HepG2 (cell line): ENCODE data around the gene GARS1. TPM values are rescaled to one million over a fixed set of nuclear protein-coding genes. Genes with fewer than 3 reads are reported as not detected.

Source experiments
- ATAC-seq: fragments of 200-7000 bp; cut with Tn5 transposase; 3 replicates; pipeline ENCODE4 v1.9.1; 2020; ENCODE audit warnings: mild to moderate bottlenecking, moderate library complexity
- BruUV-seq: library from RNA; stranded (reverse); fragments of 400-500 nt; replicated peaks from 2 replicates; lab custom pipeline; 2021; lab: Mats Ljungman, UMichigan
- CTCF ChIA-PET: fragments of 300-600 bp; formaldehyde crosslinking; extraction: SDS; loops from one replicate; lab custom pipeline; 2021; ENCODE audit warnings: low total read pairs, inconsistent platforms, low intra/inter-chr PET ratio; lab: Yijun Ruan, JAX
- POLR2A ChIA-PET: fragments of 350-600 bp; sonication (Branson Sonifier 250); formaldehyde crosslinking; loops from one replicate; lab custom pipeline; 2020; ENCODE audit warnings: antibody characterized with exemption, inconsistent platforms; lab: Yijun Ruan, JAX
- DNase-seq: peaks from one replicate; pipeline ENCODE4 v3.0.0-alpha.2; 2015; ENCODE audit warnings: low spot score
- FAIRE-seq: peaks from 3 replicates; lab custom pipeline; 2011; peaks lifted over from hg19 to GRCh38; lab: Jason Lieb, UNC
- H2AFZ ChIP-seq: one replicate; pipeline ENCODE4 v1.6.1; 2011; ENCODE audit warnings: low read length, inconsistent platforms
- H3K27ac ChIP-seq: fragments of 300-600 bp; 3 replicates; pipeline ENCODE4 v1.8.0; 2011; ENCODE audit warnings: mixed run types, mild to moderate bottlenecking, mixed read lengths, low read length, inconsistent platforms; ENCODE audit not compliant: insufficient read depth; ENCODE audit errors: extremely low read length
- H3K27me3 ChIP-seq, 2 experiments: fragments of 200-600 bp in 1 of 2; 2 replicates in 1 of 2; 3 replicates in 1 of 2; pipeline versions ENCODE4 v1.6.0 to v1.8.0; 2011; ENCODE audit warnings: low read length in 2 of 2, mild to moderate bottlenecking in 2 of 2, moderate library complexity in 2 of 2, inconsistent platforms in 1 of 2; ENCODE audit not compliant: insufficient read depth in 2 of 2, control insufficient read depth in 1 of 2
- H3K36me3 ChIP-seq, 2 experiments: fragments of 200-600 bp in 1 of 2; replicated peaks in 1 of 2; 2 replicates in 1 of 2; 3 replicates in 1 of 2; pipeline versions ENCODE4 v1.5.1 to v1.8.0; 2011; ENCODE audit warnings: low read length in 2 of 2, inconsistent platforms in 1 of 2; ENCODE audit not compliant: insufficient read depth in 2 of 2, control insufficient read depth in 1 of 2
- H3K4me1 ChIP-seq: 2 replicates; pipeline ENCODE4 v1.5.1; 2012; ENCODE audit warnings: low read length, inconsistent platforms; ENCODE audit not compliant: insufficient read depth
- H3K4me2 ChIP-seq: 2 replicates; pipeline ENCODE4 v1.6.0; 2011; ENCODE audit warnings: low read depth, low read length, inconsistent platforms
- H3K4me3 ChIP-seq, 3 experiments: fragments of 200-600 bp in 1 of 3; sonication (generic), shearing (Covaris generic) in 1 of 3; replicated peaks in 1 of 3; 2 replicates each; pipeline ENCODE4 v1.5.1; 2011 to 2016; ENCODE audit warnings: low read length in 3 of 3, inconsistent platforms in 2 of 3, low read depth in 2 of 3, mild to moderate bottlenecking in 2 of 3, control low read depth in 1 of 3, mixed read lengths in 1 of 3; ENCODE audit not compliant: insufficient read depth in 1 of 3
- H3K79me2 ChIP-seq: one replicate; pipeline ENCODE4 v1.6.1; 2011; ENCODE audit warnings: low read length, inconsistent platforms; ENCODE audit not compliant: insufficient read depth
- H3K9ac ChIP-seq: 2 replicates; pipeline ENCODE4 v1.6.0; 2011; ENCODE audit warnings: mild to moderate bottlenecking, low read depth, low read length, inconsistent platforms; ENCODE audit not compliant: insufficient read depth
- H3K9me3 ChIP-seq: 2 replicates; pipeline ENCODE4 v1.5.1; 2012; ENCODE audit warnings: mild to moderate bottlenecking, low read length
- H4K20me1 ChIP-seq: 2 replicates; pipeline ENCODE4 v1.6.0; 2011; ENCODE audit warnings: inconsistent platforms, mild to moderate bottlenecking, low read length, moderate library complexity; ENCODE audit not compliant: insufficient read depth
- GPN1 ChIP-seq: sonication (generic); formaldehyde crosslinking; IDR thresholded peaks from 2 replicates; pipeline ENCODE4 v1.5.1; 2020; ENCODE audit warnings: missing genetic modification reagents, borderline replicate concordance
- IKZF4 ChIP-seq: sonication (generic); formaldehyde crosslinking; IDR thresholded peaks from 2 replicates; pipeline ENCODE4 v1.5.1; 2020; ENCODE audit warnings: borderline replicate concordance, mild to moderate bottlenecking, low read depth, missing genetic modification reagents; ENCODE audit errors: not compliant biosample characterization
- MAF1 ChIP-seq: sonication (generic); formaldehyde crosslinking; IDR thresholded peaks from 2 replicates; pipeline ENCODE4 v1.5.0; 2020; ENCODE audit warnings: missing genetic modification reagents, borderline replicate concordance
- RBM22 ChIP-seq: fragments of 200-400 bp; formaldehyde crosslinking; optimal IDR thresholded peaks from 2 replicates; pipeline ENCODE3; 2017; ENCODE audit warnings: mild to moderate bottlenecking, low read length, moderate library complexity
- ZNF318 ChIP-seq: sonication (generic); formaldehyde crosslinking; IDR thresholded peaks from 2 replicates; pipeline ENCODE4 v1.4.0; 2020; ENCODE audit warnings: mild to moderate bottlenecking, missing genetic modification reagents
- ZNF512 ChIP-seq: sonication (generic); formaldehyde crosslinking; IDR thresholded peaks from 2 replicates; pipeline ENCODE4 v1.4.0; 2020; ENCODE audit warnings: mild to moderate bottlenecking, missing genetic modification reagents
- ZNF660 ChIP-seq: sonication (generic); formaldehyde crosslinking; IDR thresholded peaks from 2 replicates; pipeline ENCODE4 v1.5.1; 2020; ENCODE audit warnings: mild to moderate bottlenecking, low read depth, missing genetic modification reagents, borderline replicate concordance
- ZNF800 ChIP-seq: sonication (generic); formaldehyde crosslinking; IDR thresholded peaks from 2 replicates; pipeline ENCODE4 v1.4.0; 2020; ENCODE audit warnings: missing genetic modification reagents
- WGBS: methylation state at CpG from one replicate; pipeline ENCODE4 v1.1.6; 2017; ENCODE audit warnings: low lambda C conversion rate; 5-methylcytosine and 5-hydroxymethylcytosine counted together
- in situ Hi-C: cut with HindIII; loops from 2 replicates; pipeline ENCODE4 v1.10.0; 2017; ENCODE audit warnings: low pct_unique_long_range_greater_than_20kb; ENCODE audit not compliant: extremely low pct_ligation_motif_present
- intact Hi-C: fragments of 100-400 bp; cut with micrococcal nuclease; formaldehyde crosslinking; loops from one replicate; pipeline ENCODE4 v1.10.0; 2022; ENCODE audit not compliant: unreplicated experiment
- polyA plus RNA-seq, 8 experiments: library from polyadenylated mRNA; depleted of rRNA in 3 of 8; stranded (reverse) in 7 of 8; unstranded in 1 of 8; fragments of >200 nt; fragmentation: Illumina TruSeq in 4 of 8; extraction: Trizol in 4 of 8; gene quantifications; 2 replicates each; pipeline versions ENCODE4 v1.2.1 to v1.2.3, GENCODE V29; 2011 to 2016; ENCODE audit warnings: low read depth in 4 of 8, missing spikeins in 1 of 8, mixed read lengths in 1 of 8; ENCODE audit not compliant: insufficient read depth in 1 of 8
- total RNA-seq, 5 experiments: library from RNA; depleted of rRNA; stranded (reverse); fragments of >200 nt; fragmentation: Illumina TruSeq; extraction: Trizol; gene quantifications; 2 replicates each; pipeline ENCODE4 v1.2.3, GENCODE V29; 2016; ENCODE audit warnings: low read depth in 1 of 5
- TF ChIP-seq, protein P1 (sequence below): sonication (generic); formaldehyde crosslinking; IDR thresholded peaks from 2 replicates; pipeline ENCODE4 v1.4.0; 2020; ENCODE audit warnings: missing genetic modification reagents, borderline replicate concordance

GARS1 gene
- total and polyA plus RNA-seq, 2 of the 13 experiments (the other 11 are each of a cell fraction or from before 2014, with no cell fraction given): 140 to 460 TPM

DNA sequence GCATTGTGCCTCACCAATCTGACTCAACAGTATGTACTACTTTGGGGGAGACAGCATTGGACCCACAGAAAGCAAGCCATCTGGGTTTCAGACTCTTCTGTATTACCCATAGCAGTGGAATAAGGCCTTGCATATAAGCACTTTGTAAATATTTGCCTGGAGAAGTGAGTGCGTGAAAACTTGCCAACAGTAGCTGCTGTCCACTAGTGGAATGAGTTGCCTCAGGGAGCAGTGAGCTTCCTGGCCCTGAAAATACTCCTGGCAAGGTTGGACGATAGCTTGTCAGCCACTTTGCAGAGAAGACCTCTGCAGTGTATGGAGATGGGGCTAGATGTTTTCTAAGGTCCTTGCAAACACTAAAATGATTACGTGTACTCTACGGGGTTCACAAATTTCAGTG, 21.6 kb downstream of the GARS1 start (continued):
- TF ChIP-seq IKZF4 (no peak), RBM22 (peak; percentile 77), ZNF318 (CRISPR knock-in tag) (no peak)

GRCh38 chr7:30617359-30617758, 22.7 kb downstream of the GARS1 start:
- Histone ChIP-seq H3K4me3 (no peak overlapping the region), H3K4me1 (0 out of 2 replicates have a peak, but pooled peaks cover 8% of the 10 kb centered on the region), H3K4me2 (no peak overlapping the region), H2AFZ (no peak overlapping the region), H4K20me1 (peaks cover 29% of the 10 kb centered on the region), H3K9ac (no peak overlapping the region), H3K36me3 (peaks cover 35 to 87% of the 10 kb centered on the region in 2 experiments), H3K9me3 (no peaks in the 10 kb centered on the region), H3K79me2 (peaks cover 21% of the 10 kb centered on the region), H3K27ac (no peak overlapping the region), H3K27me3 (no peaks in the 10 kb centered on the region)
- ChIA-PET CTCF (no interaction called here), POLR2A (no interaction called here)
- intact Hi-C loops (no loop called here), in situ Hi-C loops (loop anchor here (5.0 kb wide), 1 partner anchor 50 kb away; no protein-coding TSS in a partner anchor)
- ATAC-seq (no peak), DNase-seq (no peak), FAIRE-seq (no peak)
- 98% methylated on average over 2 of the region's 2 CpGs for WGBS
- BruUV-seq: no TSS peak
- TF ChIP-seq MAF1 (CRISPR knock-in tag): no peak
- no peak for TF ChIP-seq ZNF512 (CRISPR knock-in tag)
- TF ChIP-seq, protein P1, sequence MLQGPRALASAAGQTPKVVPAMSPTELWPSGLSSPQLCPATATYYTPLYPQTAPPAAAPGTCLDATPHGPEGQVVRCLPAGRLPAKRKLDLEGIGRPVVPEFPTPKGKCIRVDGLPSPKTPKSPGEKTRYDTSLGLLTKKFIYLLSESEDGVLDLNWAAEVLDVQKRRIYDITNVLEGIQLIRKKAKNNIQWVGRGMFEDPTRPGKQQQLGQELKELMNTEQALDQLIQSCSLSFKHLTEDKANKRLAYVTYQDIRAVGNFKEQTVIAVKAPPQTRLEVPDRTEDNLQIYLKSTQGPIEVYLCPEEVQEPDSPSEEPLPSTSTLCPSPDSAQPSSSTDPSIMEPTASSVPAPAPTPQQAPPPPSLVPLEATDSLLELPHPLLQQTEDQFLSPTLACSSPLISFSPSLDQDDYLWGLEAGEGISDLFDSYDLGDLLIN: no peak
- no peak for TF ChIP-seq ZNF800 (CRISPR knock-in tag)
- no peak for TF ChIP-seq GPN1 (CRISPR knock-in tag)
- TF ChIP-seq ZNF660 (CRISPR knock-in tag): no peak
